Adipocyte (in vitro differentiated cells): ENCODE measurements around the gene TULP3.
A peak's percentile ranks its signal among the peaks of the same experiment; 100 is the strongest.

Experiments
- DNase-seq: peaks from one replicate; pipeline ENCODE4 v3.0.0-alpha.2; 2015; ENCODE audit warnings: low read depth
- H3K27me3 ChIP-seq: replicated peaks from 2 replicates; pipeline ENCODE4 v1.7.0; 2013; ENCODE audit warnings: mild to moderate bottlenecking, low read length, moderate library complexity; ENCODE audit not compliant: control insufficient read depth, insufficient read depth
- H3K36me3 ChIP-seq: 2 replicates; pipeline ENCODE4 v1.7.0; 2013; ENCODE audit warnings: low read length, mild to moderate bottlenecking, moderate library complexity; ENCODE audit not compliant: control insufficient read depth, insufficient read depth, severe bottlenecking
- H3K4me1 ChIP-seq: 2 replicates; pipeline ENCODE4 v1.7.0; 2013; ENCODE audit warnings: mild to moderate bottlenecking, low read length, moderate library complexity; ENCODE audit not compliant: control insufficient read depth, insufficient read depth
- H3K4me3 ChIP-seq: 2 replicates; pipeline ENCODE4 v1.7.0; 2013; ENCODE audit warnings: mild to moderate bottlenecking, low read length, moderate library complexity
- H3K9ac ChIP-seq: 2 replicates; pipeline ENCODE4 v1.7.0; 2013; ENCODE audit warnings: mild to moderate bottlenecking, low read length, moderate library complexity
- H3K9me3 ChIP-seq: 2 replicates; pipeline ENCODE4 v1.7.0; 2013; ENCODE audit warnings: mild to moderate bottlenecking, low read length, moderate library complexity; ENCODE audit not compliant: control insufficient read depth

Gene TULP3

DNA sequence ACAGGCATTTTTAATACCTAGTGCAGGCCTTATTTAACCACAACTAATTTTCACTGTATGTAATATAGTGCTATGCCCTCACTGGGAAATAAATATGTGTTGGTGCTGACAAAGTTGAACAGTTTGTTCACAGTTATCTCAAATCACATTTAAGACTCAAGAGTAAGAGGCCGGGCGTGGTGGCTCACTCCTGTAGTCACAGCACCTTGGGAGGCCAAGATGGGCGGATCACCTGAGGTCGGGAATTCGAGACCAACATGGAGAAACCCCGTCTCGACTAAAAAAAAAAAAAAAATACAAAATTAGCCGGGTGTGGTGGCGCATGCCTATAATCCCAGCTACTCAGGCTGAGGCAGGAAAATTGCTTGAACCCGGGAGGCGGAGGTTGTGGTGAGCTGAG is 45.6 kb downstream of the TULP3 start:
- H3K9me3 ChIP-seq = no peaks in the 10 kb centered on the region
- no peak overlapping the region for H3K9ac ChIP-seq
- DNase-seq = no peak
- H3K27me3 ChIP-seq = no peaks in the 10 kb centered on the region
- no peak overlapping the region for H3K4me3 ChIP-seq
- peaks cover 83% of the 10 kb centered on the region for H3K36me3 ChIP-seq
- H3K4me1 ChIP-seq = no peaks in the 10 kb centered on the region

DNA sequence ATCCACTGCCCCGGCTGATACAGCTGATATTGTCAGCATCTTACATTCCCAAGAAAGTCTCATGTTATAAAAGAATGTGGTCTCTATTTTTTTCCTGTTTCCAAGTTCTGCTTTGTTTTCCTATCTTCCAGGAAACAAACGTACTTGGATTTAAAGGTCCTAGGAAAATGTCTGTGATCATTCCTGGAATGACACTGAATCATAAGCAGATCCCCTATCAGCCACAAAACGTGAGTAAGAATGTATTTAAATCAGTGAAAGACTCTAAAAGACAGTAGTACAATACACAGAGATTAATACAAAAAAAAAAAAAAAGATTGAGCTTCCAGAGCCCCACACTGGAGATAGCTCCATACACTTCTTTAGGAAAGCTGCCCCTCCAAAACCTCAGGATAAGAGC is 46.8 kb downstream of the TULP3 start:
- Histone ChIP-seq H3K4me3 (no peak overlapping the region), H3K36me3 (peaks cover 74% of the 10 kb centered on the region), H3K9ac (no peak overlapping the region), H3K27me3 (no peaks in the 10 kb centered on the region), H3K9me3 (no peaks in the 10 kb centered on the region), H3K4me1 (no peaks in the 10 kb centered on the region)
- no peak for DNase-seq

DNA sequence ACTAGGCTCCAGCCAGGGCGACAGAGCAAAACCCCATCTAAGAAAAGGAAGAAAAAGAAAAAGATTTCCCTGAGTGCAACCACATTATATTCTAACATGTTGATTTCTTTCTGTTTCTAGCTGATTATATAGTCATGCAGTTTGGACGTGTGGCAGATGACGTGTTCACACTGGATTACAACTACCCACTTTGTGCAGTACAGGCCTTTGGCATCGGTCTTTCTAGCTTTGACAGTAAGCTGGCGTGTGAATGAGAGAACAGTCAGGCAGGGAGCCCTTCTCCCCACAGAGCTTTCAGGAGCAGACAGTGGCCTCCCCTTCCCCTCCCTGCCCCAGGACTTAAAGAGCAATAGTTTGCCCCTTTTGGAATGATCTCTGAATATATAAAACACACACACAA is 48.5 kb downstream of the TULP3 start:
- no peak overlapping the region for H3K9ac ChIP-seq
- peaks cover 1% of the 10 kb centered on the region for H3K4me1 ChIP-seq
- H3K27me3 ChIP-seq = no peaks in the 10 kb centered on the region
- no peak for DNase-seq
- H3K9me3 ChIP-seq = no peaks in the 10 kb centered on the region
- peaks cover 59% of the 10 kb centered on the region for H3K36me3 ChIP-seq
- H3K4me3 ChIP-seq = no peak overlapping the region

DNA sequence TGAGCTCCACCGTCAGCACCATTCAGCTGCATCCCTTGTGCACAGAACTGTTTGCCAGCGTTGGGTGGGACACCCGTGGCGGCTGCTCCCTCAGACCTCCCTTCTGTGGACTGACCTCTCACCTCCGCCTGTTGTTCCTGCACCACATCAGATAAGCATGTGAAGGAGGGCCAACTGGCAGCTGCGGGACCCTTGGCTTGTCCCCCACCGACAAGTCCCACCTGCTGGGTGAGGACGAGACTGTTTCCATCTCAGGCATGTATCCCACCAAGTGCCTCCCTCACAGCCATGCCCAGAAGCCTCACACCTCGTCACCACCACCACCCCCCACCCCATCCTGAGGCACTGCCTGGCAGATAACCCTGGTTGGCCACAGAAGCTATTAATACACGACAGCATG is 49.9 kb downstream of the TULP3 start:
- Histone ChIP-seq H3K4me3 (no peak overlapping the region), H3K27me3 (no peaks in the 10 kb centered on the region), H3K4me1 (peaks cover 4% of the 10 kb centered on the region), H3K9ac (no peak overlapping the region), H3K9me3 (no peaks in the 10 kb centered on the region), H3K36me3 (peaks cover 46% of the 10 kb centered on the region)
- no peak for DNase-seq

DNA sequence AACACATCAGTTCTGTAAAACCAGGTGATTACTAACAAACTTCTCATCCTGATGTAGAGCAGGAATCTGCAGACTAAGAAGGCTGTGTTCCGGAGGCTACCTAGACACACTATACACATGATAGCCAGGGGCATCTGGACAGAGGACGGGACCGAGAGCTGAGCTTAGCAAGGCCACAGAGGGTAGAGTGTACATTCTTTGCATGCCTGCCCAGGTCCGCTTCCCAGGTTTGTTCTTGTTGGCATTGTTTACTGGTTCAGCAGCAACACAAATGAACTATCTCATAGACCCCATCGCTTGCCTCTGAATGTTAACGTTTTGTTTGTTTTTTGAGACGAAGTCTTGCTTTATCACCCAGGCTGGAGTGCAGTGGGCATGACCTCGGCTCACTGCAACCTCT is 50.8 kb downstream of the TULP3 start:
- Histone ChIP-seq H3K36me3 (peaks cover 42% of the 10 kb centered on the region), H3K9ac (no peak overlapping the region), H3K9me3 (no peaks in the 10 kb centered on the region), H3K27me3 (no peaks in the 10 kb centered on the region), H3K4me3 (no peak overlapping the region), H3K4me1 (peaks cover 4% of the 10 kb centered on the region)
- DNase-seq = no peak

DNA sequence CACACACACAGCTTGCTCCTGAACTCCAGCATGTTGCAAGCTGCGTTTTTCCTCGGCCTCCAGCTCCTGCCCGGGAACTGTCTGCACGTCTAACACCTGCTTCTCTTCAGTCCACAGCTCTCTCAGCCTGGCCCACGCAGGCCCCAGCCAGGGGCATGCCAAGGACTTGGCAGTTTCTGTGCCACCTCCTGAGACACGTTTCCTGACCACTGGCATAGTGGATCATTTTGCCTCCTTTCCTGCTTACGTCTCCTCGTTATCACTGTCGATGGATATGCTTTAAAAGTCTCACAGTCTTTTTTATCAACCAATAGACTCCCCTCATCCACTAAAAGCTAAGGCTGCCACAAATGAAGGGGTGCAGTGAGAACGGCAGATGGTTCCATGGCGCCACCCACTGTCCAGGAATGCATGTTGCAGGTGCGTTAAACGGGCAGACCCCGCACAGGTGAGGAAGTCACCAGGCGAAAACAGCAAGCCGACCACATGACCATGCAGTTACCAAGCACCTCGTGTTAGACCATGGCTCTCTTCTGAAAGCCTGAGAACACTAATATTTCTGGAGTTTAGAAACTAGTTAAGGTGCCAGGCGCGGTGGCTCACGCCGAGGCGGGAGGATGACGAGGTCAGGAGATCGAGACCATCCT is 53.8 kb downstream of the TULP3 start:
- Histone ChIP-seq H3K36me3 (peaks cover 19% of the 10 kb centered on the region), H3K4me3 (no peak overlapping the region), H3K4me1 (peaks cover 4% of the 10 kb centered on the region), H3K9ac (no peak overlapping the region), H3K27me3 (no peaks in the 10 kb centered on the region), H3K9me3 (no peaks in the 10 kb centered on the region)
- peak; percentile 15 for DNase-seq

DNA sequence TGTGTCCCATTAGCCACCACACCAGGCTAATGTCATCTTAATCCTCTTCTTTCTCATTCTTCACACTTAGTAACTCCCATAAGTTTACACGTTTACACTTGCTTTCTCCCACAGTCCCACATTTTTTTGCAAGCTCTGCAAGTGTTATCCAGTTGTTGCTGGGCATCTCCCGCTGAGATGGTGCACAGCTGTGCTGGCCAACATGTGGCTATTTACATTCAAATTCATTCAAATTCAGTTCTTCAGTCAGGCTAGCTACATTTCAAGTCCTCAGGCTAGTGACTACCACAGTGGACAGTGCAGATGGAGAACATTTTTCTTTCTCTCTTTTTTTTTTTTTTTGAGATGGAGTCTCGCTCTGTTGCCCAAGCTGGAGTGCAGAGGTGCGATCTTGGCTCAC is 58.7 kb downstream of the TULP3 start:
- Histone ChIP-seq H3K9me3 (no peaks in the 10 kb centered on the region), H3K9ac (no peak overlapping the region), H3K4me1 (peaks cover under 1% of the 10 kb centered on the region), H3K36me3 (no peaks in the 10 kb centered on the region), H3K4me3 (no peak overlapping the region), H3K27me3 (no peaks in the 10 kb centered on the region)
- DNase-seq = no peak

DNA sequence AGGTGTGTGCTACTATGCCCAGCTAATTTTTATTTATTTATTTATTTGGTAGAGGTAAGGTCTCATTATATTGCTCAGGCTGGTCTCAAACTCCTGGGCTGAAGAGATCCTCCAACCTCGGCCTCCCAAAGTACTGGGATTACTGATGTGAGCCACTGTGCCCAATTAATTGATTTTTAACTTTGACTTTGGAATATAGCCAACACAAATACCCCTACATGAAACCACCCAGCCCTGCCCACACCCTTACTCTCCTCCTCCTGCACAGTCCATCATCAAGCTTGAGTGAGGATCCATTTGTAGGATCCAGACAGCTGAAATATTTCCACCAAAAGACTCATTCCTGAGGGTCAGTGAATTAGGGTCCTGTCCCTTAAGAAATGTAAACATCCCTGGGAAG is 65.2 kb downstream of the TULP3 start:
- Histone ChIP-seq H3K4me3 (no peak overlapping the region), H3K9me3 (no peaks in the 10 kb centered on the region), H3K27me3 (no peaks in the 10 kb centered on the region), H3K9ac (no peak overlapping the region), H3K4me1 (peaks cover 13% of the 10 kb centered on the region), H3K36me3 (no peaks in the 10 kb centered on the region)
- DNase-seq = no peak

DNA sequence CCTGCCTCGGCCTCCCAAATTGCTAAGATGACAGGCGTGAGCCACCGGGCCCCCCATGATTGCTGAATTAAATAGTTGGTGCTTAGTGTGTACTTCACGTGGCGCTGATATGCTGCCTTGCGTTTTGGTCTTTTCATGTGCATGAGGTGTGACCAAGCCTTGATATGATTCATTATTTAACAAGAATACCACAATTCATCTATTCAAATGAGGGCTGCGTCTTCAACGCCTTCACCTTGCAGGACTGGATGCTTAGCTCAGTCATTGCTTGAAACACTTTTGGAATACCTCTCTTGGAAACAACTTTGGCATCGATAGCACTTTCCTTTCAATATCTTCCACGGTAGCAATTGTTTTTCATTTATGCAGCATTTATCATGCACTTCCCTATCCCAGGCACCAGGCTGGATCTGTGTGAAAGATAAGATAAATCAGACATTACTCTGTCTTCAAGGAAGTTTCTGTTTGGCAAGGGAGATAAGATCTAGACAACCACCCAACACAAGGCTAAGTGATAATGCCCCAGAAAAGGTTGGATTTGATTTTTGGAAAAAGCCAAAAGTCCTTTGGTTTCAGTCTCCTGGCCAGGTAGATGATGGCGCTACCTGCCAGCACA is 67.2 kb downstream of the TULP3 start:
- Histone ChIP-seq H3K36me3 (no peaks in the 10 kb centered on the region), H3K9ac (peak overlapping the region; percentile 89), H3K27me3 (no peaks in the 10 kb centered on the region), H3K4me3 (peak overlapping the region; percentile 88), H3K9me3 (no peaks in the 10 kb centered on the region), H3K4me1 (peaks cover 16% of the 10 kb centered on the region)
- DNase-seq = peak; percentile 19

DNA sequence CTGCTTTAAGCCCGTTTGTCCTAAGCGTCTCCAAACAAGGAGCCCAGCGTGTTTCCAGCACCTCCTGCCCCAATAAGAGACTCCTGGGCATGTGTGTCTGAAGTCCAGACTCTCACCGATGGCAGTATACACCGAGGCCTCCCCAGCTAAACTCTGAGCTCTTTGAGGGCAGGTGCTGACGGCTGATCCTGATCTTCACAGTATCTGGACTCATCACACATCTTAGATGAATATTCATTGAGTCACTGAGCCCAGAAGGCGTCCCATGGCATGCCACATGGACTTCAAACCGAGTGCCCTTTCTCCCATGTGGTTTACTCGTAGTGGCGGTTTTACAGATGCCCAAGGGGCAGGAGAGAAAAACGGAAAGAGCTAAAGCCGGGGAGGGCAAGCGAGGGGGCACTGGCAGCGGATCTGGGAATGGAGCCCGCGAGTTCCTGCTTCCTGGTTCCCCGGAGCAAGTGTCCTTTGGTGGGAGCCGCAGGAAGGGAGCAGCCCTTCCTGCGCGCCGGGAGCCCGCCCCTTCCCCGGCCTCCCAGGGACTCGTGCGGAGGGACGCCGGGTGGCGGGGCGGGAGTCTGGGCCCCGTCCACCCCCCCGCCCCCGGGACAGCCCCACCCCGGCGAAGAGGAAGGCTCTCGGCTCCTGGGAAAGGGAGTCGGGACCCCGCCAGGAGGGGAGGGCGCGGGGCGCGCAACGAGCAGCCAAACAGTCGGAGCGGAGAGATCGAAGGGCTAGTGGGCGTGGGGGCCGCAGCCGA is 67.9 kb downstream of the TULP3 start:
- H3K27me3 ChIP-seq = no peaks in the 10 kb centered on the region
- H3K4me3 ChIP-seq = peak overlapping the region; percentile 88
- no peaks in the 10 kb centered on the region for H3K36me3 ChIP-seq
- H3K9me3 ChIP-seq = no peaks in the 10 kb centered on the region
- H3K4me1 ChIP-seq = peaks cover 16% of the 10 kb centered on the region
- H3K9ac ChIP-seq = peak overlapping the region; percentile 89
- peak; percentile 86 for DNase-seq

DNA sequence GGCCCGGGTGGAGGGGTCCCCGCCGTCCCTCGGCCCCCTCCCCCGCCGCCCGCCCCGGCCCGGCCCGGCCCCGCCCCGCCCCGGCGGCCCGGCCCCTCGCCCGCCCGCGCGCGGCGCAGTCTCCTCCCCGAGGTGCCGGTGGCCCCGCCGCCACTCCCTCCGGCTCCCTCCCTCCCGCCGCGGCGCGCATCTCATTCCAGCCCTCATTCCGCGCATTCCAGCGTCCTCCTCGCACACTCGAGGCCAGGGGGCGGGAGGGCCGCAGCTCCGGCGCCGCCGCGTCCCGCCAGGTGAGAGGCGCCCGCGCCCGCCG is 68.5 kb downstream of the TULP3 start, which contains the start of gene TEAD4:
Gene TEAD4, plus strand, starts transcription at position 206 of the 313 bp plus-strand sequence.
- peak; percentile 89 for DNase-seq
- Histone ChIP-seq H3K27me3 (no peaks in the 10 kb centered on the region), H3K36me3 (no peaks in the 10 kb centered on the region), H3K9me3 (no peaks in the 10 kb centered on the region), H3K4me1 (peaks cover 16% of the 10 kb centered on the region), H3K9ac (peak within 1 kb of the TSS; percentile 89), H3K4me3 (peak within 1 kb of the TSS; percentile 88)
